MM.1S (cell line): Measurements from ENCODE around the gene RAPGEF2.

ENCODE experiments used
- CTCF ChIP-seq: fragments of 300-600 bp; sonication (generic); IDR thresholded peaks from 2 replicates; pipeline ENCODE4 v1.5.1; 2016; ENCODE audit warnings: antibody characterized with exemption, low read length, mixed read lengths
- EZH2 ChIP-seq: fragments of 300-600 bp; sonication (generic); optimal IDR thresholded peaks from 2 replicates; pipeline ENCODE3; 2017; ENCODE audit warnings: low read depth, mild to moderate bottlenecking, antibody characterized with exemption, low read length, mixed read lengths

DNA sequence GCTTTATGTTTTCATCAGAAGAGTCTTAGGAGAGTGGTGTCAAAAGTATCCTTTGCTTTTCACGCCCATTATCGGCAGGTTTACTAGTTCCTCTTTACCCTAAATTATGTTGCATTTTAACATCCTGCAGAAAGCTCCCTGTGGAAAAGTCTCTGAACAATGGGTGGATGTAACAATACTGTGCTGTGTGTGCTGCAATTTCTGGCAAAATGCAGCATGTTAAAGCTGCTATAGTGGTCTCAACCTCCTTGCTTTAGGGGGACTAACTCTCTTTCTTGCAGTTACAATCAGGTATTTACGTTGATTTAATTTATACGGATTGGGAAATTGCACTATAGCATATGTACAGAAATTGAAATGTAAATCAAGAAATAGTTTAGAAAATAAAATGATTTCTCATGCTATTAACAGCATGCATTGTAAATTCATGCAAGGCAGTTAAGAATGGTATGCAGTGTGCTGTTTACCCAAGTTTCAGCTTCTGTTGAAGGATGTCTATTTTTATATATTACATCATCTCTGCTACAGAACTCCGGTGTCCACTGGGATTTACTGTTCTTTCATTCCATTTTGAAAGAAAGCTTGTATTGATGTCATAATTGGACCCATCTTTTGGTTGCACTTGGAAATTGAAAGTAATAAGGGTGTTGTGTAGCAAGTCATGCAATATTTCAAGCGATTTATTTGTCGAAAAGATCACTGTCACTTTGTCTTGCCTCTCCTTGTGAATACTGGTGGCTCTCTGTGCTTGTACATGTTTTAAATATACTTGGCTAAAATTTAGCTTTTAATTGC, 145.7 kb downstream of the RAPGEF2 start:
- no peak for TF ChIP-seq CTCF
- TF ChIP-seq EZH2: no peak
